ENCODE data around the gene TRAPPC6A. TPM values are rescaled to one million over a fixed set of nuclear protein-coding genes. Genes with fewer than 3 reads are reported as not detected.

The TRAPPC6A gene
- total RNA-seq, 1 donor from 2014 or later, result 42.8 TPM

GRCh38 chr19:45195764-45196163 lies 17.7 kb upstream of the TRAPPC6A start:
- Mint-ChIP-seq H3K36me3 (no peaks in the 10 kb centered on the region), H3K4me1 (no peaks in the 10 kb centered on the region), H3K4me3 (no peak overlapping the region), H3K27ac (no peak overlapping the region), H3K9me3 (no peaks in the 10 kb centered on the region), H3K27me3 (ENCODE audit: low read depth) (peaks cover 20% of the 10 kb centered on the region)
- DNase-seq (ENCODE audit: low spot score in 2 of 2, unreplicated experiment in 2 of 2), result no peak
- no peak for TF ChIP-seq CTCF (IDR thresholded peaks at IDR 0.05; ENCODE audit: unreplicated experiment)

GRCh38 chr19:45191375-45191774 lies 13.3 kb upstream of the TRAPPC6A start:
- H3K27ac Mint-ChIP-seq, result no peak overlapping the region
- H3K4me1 Mint-ChIP-seq, result no peaks in the 10 kb centered on the region
- peaks cover 3% of the 10 kb centered on the region for H3K27me3 Mint-ChIP-seq (ENCODE audit: low read depth)
- H3K4me3 Mint-ChIP-seq, result no peak overlapping the region
- no peak for DNase-seq (ENCODE audit: low spot score in 2 of 2, unreplicated experiment in 2 of 2)
- H3K36me3 Mint-ChIP-seq, result no peaks in the 10 kb centered on the region
- TF ChIP-seq CTCF (IDR thresholded peaks at IDR 0.05; ENCODE audit: unreplicated experiment), result no peak
- no peaks in the 10 kb centered on the region for H3K9me3 Mint-ChIP-seq

- Mint-ChIP-seq H3K36me3 (no peaks in the 10 kb centered on the region), H3K4me1 (no peaks in the 10 kb centered on the region), H3K4me3 (no peak overlapping the region), H3K9me3 (no peaks in the 10 kb centered on the region), H3K27ac (no peak overlapping the region), H3K27me3 (ENCODE audit: low read depth) (no peaks in the 10 kb centered on the region)
- TF ChIP-seq CTCF (IDR thresholded peaks at IDR 0.05; ENCODE audit: unreplicated experiment), result no peak
- no peak for DNase-seq (ENCODE audit: low spot score in 2 of 2, unreplicated experiment in 2 of 2)
Measured at GRCh38 chr19:45189971-45190370, 11.9 kb upstream of the TRAPPC6A start.

GRCh38 chr19:45187421-45188100 lies 9.5 kb upstream of the TRAPPC6A start:
- Mint-ChIP-seq H3K27ac (no peak overlapping the region), H3K27me3 (ENCODE audit: low read depth) (no peaks in the 10 kb centered on the region), H3K9me3 (no peaks in the 10 kb centered on the region), H3K4me3 (no peak overlapping the region), H3K36me3 (no peaks in the 10 kb centered on the region), H3K4me1 (no peaks in the 10 kb centered on the region)
- no peak for DNase-seq (ENCODE audit: low spot score in 2 of 2, unreplicated experiment in 2 of 2)
- TF ChIP-seq CTCF (IDR thresholded peaks at IDR 0.05; ENCODE audit: unreplicated experiment), result peak; percentile 65

- no peak for TF ChIP-seq CTCF (IDR thresholded peaks at IDR 0.05; ENCODE audit: unreplicated experiment)
- no peaks in the 10 kb centered on the region for H3K9me3 Mint-ChIP-seq
- no peaks in the 10 kb centered on the region for H3K4me1 Mint-ChIP-seq
- H3K27me3 Mint-ChIP-seq (ENCODE audit: low read depth), result no peaks in the 10 kb centered on the region
- no peak overlapping the region for H3K4me3 Mint-ChIP-seq
- no peak overlapping the region for H3K27ac Mint-ChIP-seq
- no peak for DNase-seq (ENCODE audit: low spot score in 2 of 2, unreplicated experiment in 2 of 2)
- H3K36me3 Mint-ChIP-seq, result no peaks in the 10 kb centered on the region
Measured at GRCh38 chr19:45186509-45187334, 8.7 kb upstream of the TRAPPC6A start.
